GM18519 (cell line): ENCODE measurements around the gene CHST11.
A peak's percentile ranks its signal among the peaks of the same experiment; 100 is the strongest.
"Not testable (repeated sequence)": the region's sequence is repeated elsewhere in the genome, so short reads cannot be mapped to it uniquely, and the experiment has no call there.

Source experiments
- ATAC-seq: cut with Tn5 transposase; IDR thresholded peaks from one replicate; pipeline ENCODE4 v1.9.1; 2021; ENCODE audit warnings: mild to moderate bottlenecking, moderate library complexity; ENCODE audit not compliant: unreplicated experiment, low FRiP score

CHST11 gene

DNA sequence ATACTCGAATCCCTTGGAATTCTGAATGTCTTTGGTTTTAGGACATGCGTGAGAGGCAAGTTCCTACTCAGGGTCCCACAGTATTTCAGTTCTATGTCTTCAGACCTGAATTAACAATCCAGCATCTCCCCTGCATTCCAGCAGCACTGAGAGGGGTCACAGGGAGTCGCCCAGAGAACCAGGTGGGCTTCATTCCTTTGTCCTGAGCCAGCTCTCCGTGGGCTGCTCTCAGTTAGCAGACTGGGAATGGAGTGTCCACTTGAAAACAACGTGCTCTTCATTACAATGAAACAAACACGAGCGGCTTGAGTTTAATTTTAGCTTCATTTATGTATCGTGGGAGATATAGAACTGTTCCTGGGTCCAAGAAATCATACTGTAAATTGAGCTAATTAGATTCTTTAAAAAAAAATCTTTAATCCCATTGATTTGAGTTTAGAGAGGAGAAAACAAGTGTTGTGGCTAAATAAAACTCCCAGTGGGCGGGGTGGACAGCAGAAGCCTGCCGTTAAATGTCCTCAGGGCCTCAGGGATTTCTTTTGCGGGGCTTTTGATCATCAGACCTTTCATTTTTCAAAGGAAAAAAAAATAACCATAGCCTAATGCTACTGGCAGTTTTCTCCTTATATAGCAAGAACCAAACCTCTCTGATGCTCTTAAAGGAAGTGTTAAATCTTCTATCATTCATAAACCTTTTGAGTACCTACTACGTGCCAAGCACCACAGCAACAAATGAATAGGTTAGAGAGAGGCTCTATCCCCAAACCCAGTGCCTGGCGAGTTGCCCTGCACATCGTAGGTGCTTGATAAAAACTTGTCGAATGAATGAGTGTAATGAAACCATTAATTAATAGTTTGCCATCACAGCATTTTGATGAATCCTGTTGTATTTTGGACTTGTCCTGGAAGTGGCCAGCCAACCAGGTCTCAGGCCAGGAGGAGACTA is 140.4 kb downstream of the CHST11 start:
- ATAC-seq = no peak

DNA sequence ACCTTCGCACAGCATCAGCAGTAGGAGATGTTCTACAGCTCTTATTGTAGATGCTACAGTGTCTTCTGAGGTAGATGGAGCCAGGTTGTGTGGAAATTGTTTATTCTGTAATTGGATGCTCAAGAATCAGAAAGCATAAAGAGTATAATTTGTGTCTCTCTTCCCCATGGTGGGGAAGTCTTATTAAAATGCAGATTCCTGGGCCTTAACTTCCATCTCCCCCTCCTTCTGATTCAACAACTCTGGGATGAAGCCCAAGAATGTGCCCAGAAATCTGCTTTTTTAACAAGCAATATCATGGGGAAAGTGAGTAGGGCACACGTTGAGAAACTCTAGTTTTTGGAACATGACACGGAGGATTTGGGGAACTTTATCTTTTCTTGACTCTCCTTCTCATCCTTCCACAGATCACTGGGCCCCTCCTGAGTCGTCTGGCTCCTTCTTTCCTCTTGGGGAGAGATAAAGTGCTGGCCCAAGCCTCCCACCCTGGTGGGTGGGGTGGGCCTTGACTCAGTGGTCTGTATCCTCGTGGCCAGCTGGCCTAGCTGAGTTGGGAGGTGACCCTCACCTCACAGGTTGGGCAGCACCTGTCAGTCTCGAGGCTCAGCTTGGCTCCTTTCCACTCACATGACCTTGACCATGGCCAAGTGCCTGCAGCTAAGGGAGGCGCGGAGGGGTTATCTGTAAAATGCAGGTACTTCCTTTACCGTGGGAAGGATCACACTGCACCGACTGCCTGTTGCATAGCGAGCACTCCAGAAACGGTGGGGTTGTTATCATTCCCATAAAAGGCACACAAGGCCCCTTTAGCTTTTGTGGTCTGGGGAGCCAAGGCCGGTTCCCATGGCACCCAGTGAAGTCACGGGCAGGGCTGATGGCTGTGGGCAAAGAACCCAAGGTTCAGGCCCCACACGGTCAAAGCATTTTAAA is 141.9 kb downstream of the CHST11 start:
- no peak for ATAC-seq

GRCh38 chr12:104599272-104600035 is 142.7 kb downstream of the CHST11 start:
- ATAC-seq = no peak

DNA sequence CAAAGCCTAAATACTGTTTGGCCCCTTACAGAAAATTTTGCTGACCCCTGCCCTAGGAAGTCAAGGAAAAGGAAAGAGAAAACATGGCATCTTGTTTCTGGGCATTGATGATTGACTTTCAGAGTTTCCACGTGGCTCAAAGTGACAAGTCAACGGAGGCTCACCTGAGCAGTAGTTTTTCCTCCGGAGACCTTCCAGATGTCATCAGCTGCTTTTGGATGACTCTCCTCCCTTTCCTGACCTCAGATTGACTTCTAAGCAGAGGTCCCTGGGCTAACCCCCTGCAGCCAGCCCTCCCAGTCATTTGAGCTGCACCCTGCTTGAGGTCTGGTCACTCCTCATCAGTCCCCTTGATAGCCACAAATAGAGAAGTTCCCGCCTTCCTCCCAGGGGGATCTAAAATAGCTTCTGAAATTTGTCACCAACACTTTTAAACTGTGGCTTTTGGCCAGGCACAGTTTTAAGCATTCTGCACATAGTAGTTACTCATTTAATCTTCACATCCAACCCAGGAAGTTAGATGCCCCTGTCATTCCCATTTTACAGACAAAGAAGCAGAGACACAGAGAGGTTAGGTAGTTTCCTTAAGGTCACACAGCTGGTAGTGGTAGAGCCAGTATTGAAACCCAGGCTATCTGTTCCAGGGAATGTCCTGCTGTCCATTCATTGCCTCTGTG is 143.4 kb downstream of the CHST11 start:
- ATAC-seq = no peak

GRCh38 chr12:104600790-104601739 is 144.3 kb downstream of the CHST11 start:
- no peak for ATAC-seq

DNA sequence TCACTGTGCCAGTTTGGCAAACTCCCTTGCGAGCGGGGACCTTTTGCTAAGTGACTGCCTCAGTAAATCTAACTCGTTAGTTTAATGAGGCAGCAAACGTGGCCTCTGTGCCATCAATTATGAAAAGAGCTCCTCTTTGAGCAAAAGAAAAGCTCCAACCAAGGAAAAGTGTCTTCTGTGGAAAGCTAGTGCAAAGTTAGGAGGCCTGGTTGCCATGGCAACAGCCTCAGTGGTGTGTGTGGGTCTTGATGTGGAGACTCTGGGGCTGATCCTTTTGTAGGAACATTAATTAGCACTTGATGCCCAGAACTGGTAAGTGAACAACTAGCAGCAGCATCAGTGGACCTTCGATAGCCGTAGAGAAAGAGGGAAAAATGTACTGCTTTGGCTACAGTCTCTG is 145.7 kb downstream of the CHST11 start:
- ATAC-seq = no peak

GRCh38 chr12:104602896-104603295 is 146.1 kb downstream of the CHST11 start:
- ATAC-seq = no peak

- no peak for ATAC-seq
These were observed 146.8 kb downstream of the CHST11 start for GRCh38 chr12:104603545-104603973.

DNA sequence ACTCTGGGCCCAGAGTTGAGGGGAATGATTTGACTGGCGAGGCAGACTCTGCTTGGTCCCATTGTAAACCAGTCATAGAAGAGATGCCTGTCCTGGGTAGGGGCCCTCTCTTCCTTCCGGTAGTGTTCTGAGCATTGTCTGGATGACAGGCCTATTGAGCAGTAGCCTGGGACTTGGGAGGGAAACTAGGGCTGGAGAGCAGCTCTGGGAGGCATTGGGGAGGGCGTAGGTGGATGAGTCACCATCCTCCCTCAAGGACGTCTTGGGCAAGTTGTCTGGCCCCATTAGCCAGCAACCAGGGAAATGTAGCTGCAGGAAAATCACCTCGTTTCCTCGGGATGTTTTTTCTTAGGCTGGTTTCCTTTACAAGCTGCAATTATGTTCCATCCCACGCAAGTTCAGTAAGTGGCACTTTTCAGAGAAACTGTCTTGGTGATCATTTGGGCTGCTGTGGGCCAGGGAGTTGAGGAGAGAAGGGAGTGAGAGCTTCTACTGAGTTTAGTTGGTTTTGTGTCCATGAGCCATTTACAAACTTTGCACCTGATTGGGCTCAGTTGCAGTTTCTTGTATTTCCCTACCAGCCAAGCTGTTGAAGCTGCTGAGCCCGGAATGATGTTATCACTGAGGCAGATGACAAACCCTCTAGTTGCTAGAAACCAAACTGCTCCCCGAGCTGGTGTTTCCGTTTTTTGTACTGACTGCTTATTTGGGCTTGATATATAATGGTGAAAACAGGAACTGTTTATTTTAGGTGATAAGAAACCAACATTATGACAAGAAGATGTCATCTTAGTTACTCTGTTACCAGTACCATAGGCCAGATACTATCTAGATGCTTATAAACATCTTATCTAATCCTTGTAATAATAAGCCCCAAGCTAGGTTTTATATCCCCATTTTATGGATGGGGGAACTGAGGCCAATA is 147.6 kb downstream of the CHST11 start:
- ATAC-seq = peak; percentile 79

- ATAC-seq = no peak
These were observed 148.4 kb downstream of the CHST11 start for GRCh38 chr12:104604995-104605675.

GRCh38 chr12:104605685-104606084 is 148.9 kb downstream of the CHST11 start:
- no peak for ATAC-seq

DNA sequence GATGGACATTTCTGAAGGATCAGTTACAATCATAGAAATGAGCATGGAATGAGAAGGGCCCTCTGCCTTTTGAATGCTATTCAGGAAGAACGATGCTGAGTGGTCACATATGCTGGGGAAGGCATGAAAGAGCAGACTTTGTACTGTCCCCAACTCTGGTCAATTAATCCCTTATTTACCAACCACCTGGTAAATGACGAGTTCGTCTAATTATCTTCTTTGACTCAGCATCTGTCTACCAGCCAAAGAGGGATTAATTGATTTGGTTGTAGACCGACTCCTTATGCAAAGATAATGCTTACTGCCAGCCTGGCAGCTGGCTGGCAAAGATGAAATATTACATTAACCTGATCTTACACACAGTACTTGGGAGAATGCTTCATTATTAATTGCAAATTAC is 152.2 kb downstream of the CHST11 start:
- no peak for ATAC-seq

DNA sequence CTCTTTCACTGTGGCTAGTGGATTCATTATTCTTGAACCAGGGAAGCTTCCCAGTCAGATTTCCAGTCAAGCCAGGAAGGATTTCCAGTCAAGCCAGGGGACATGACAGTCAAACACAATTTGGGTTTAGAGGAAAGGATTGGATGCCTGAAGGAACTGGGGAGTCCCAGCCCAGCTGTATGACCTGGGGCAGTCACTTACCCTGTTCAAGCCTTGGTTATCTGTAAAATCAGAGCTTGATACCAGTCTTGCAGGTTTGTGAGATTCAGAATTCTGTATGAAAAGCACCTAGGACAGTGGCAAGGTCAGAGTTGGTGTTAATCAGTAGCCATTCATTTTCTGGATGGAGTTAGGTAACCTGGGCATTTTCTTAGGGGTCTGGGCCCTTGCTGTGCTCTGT is 152.7 kb downstream of the CHST11 start:
- ATAC-seq = no peak

GRCh38 chr12:104610513-104611235 is 153.9 kb downstream of the CHST11 start:
- no peak for ATAC-seq

DNA sequence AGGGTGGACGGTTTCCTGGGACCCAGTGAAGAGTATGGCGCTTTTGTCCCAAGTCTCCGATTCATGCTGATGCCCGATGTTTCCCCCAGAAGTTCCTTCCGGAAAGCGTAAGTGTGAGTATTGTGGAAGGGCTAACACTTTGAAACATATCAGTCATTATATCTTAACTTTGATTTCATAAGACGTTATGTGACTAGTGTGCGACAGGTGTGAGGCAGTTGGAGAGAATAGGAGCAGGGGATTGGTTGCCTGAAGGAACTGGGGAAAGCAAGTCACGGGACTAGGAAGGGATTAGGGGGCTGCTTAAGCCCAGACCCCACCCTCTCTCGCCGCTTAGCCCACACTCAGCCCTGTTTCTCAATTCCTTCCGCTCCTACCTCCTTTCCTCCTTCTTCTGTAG is 154.9 kb downstream of the CHST11 start:
- no peak for ATAC-seq

GRCh38 chr12:104613372-104613771 is 156.6 kb downstream of the CHST11 start:
- not testable (repeated sequence) for ATAC-seq
